Transverse colon (tissue), 4 donors: ENCODE results near the gene DGKH.

Source experiments
- EP300 ChIP-seq: sonication (generic); formaldehyde crosslinking; IDR thresholded peaks from one replicate; pipeline ENCODE4 v1.6.1; 2017; ENCODE audit warnings: antibody characterized with exemption, low read depth
- POLR2A ChIP-seq: fragments of 450-650 bp; IDR thresholded peaks from one replicate; pipeline ENCODE4 v1.6.1; 2016; ENCODE audit warnings: antibody characterized with exemption, mild to moderate bottlenecking, moderate library complexity
- POLR2AphosphoS5 ChIP-seq, 3 donors: sonication (generic); formaldehyde crosslinking; IDR thresholded peaks; one replicate each; pipeline ENCODE4 v1.6.1; 2016; ENCODE audit warnings: antibody characterized with exemption in 3 of 3
- TF ChIP-seq, protein P1 (sequence below), 5 experiments: fragments of 200-600 bp in 3 of 5; fragments of 450-650 bp in 2 of 5; sonication (generic) in 3 of 5; IDR thresholded peaks; 1 replicate in 2 of 5; 2 replicates in 3 of 5; pipeline ENCODE4 v1.5.1; 2016 to 2017; ENCODE audit warnings: antibody characterized with exemption in 5 of 5, inconsistent platforms in 3 of 5, mild to moderate bottlenecking in 2 of 5, moderate library complexity in 1 of 5

GRCh38 chr13:42038661-42039456, 9.6 kb upstream of the DGKH start:
- TF ChIP-seq POLR2A (no peak), POLR2AphosphoS5 (IDR thresholded peaks at IDR 0.05) (no peak), EP300 (no peak)
- TF ChIP-seq, protein P1, sequence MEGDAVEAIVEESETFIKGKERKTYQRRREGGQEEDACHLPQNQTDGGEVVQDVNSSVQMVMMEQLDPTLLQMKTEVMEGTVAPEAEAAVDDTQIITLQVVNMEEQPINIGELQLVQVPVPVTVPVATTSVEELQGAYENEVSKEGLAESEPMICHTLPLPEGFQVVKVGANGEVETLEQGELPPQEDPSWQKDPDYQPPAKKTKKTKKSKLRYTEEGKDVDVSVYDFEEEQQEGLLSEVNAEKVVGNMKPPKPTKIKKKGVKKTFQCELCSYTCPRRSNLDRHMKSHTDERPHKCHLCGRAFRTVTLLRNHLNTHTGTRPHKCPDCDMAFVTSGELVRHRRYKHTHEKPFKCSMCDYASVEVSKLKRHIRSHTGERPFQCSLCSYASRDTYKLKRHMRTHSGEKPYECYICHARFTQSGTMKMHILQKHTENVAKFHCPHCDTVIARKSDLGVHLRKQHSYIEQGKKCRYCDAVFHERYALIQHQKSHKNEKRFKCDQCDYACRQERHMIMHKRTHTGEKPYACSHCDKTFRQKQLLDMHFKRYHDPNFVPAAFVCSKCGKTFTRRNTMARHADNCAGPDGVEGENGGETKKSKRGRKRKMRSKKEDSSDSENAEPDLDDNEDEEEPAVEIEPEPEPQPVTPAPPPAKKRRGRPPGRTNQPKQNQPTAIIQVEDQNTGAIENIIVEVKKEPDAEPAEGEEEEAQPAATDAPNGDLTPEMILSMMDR (IDR thresholded peaks at IDR 0.05) = no peak
